Peyer's patch (tissue), 4 donors: Measurements from ENCODE around the gene CEP78. TPM values are rescaled to one million over a fixed set of nuclear protein-coding genes. Genes with fewer than 3 reads are reported as not detected.

Source experiments
- DNase-seq, 3 donors: peaks; one replicate each; pipeline ENCODE4 v3.0.0-alpha.2; 2017 to 2019
- H3K27ac ChIP-seq, 4 donors: fragments of 200-600 bp; sonication (generic); one replicate each; pipeline ENCODE4 v1.5.1; 2016 to 2019
- H3K27me3 ChIP-seq, 2 donors: fragments of 200-600 bp; sonication (generic); one replicate each; pipeline ENCODE4 v1.5.1; 2019
- H3K36me3 ChIP-seq, 3 donors: fragments of 200-600 bp; sonication (generic); one replicate each; pipeline ENCODE4 v1.5.1; 2016 to 2019
- H3K4me1 ChIP-seq, 4 donors: fragments of 200-600 bp; sonication (generic); one replicate each; pipeline ENCODE4 v1.5.1; 2016 to 2019
- H3K4me3 ChIP-seq, 4 donors: fragments of 200-600 bp; sonication (generic); 1 replicate in 3 of 4; 2 replicates in 1 of 4; pipeline ENCODE4 v1.5.1; 2016 to 2019; ENCODE audit warnings: mild to moderate bottlenecking in 1 of 4
- H3K9me3 ChIP-seq, 4 donors: fragments of 200-600 bp; sonication (generic); one replicate each; pipeline ENCODE4 v1.5.1; 2016 to 2019; ENCODE audit warnings: mild to moderate bottlenecking in 1 of 4
- CTCF ChIP-seq, 6 experiments: fragments of 450-650 bp in 4 of 6; fragments of 200-600 bp in 2 of 6; sonication (generic) in 1 of 6; IDR thresholded peaks; one replicate each; pipeline ENCODE4 v1.5.1; 2017 to 2019; ENCODE audit warnings: antibody characterized with exemption in 6 of 6, mild to moderate bottlenecking in 3 of 6, moderate library complexity in 1 of 6
- POLR2A ChIP-seq, 2 donors: fragments of 450-650 bp; IDR thresholded peaks; one replicate each; pipeline ENCODE4 v1.5.1; 2017; ENCODE audit warnings: antibody characterized with exemption in 2 of 2, mild to moderate bottlenecking in 2 of 2, moderate library complexity in 2 of 2
- total RNA-seq, 4 donors: library from RNA; depleted of rRNA; stranded (reverse); fragments of >200 nt; gene quantifications; one replicate each; pipeline ENCODE4 v1.1.0, GENCODE V29; 2016

CEP78 gene
- total RNA-seq, 4 donors from 2014 or later: 5.4 to 19.0 (median 6.5) TPM

GRCh38 chr9:78248635-78249034, 12.8 kb downstream of the CEP78 start:
- no peak for DNase-seq
- Histone ChIP-seq H3K36me3 (no peaks in the 10 kb centered on the region), H3K4me3 (no peak overlapping the region), H3K27ac (no peak overlapping the region), H3K9me3 (no peaks in the 10 kb centered on the region), H3K27me3 (no peaks in the 10 kb centered on the region), H3K4me1 (no peaks in the 10 kb centered on the region)
- no peak for TF ChIP-seq POLR2A (IDR thresholded peaks at IDR 0.05)
- no peak for TF ChIP-seq CTCF (IDR thresholded peaks at IDR 0.05)

GRCh38 chr9:78249542-78249941, 13.7 kb downstream of the CEP78 start:
- H3K36me3 ChIP-seq: no peaks in the 10 kb centered on the region
- DNase-seq: no peak
- no peak for TF ChIP-seq CTCF (IDR thresholded peaks at IDR 0.05)
- TF ChIP-seq POLR2A (IDR thresholded peaks at IDR 0.05): no peak
- no peak overlapping the region for H3K4me3 ChIP-seq
- H3K4me1 ChIP-seq: no peaks in the 10 kb centered on the region
- no peaks in the 10 kb centered on the region for H3K9me3 ChIP-seq
- H3K27me3 ChIP-seq: no peaks in the 10 kb centered on the region
- no peak overlapping the region for H3K27ac ChIP-seq

- no peak overlapping the region for H3K4me3 ChIP-seq
- DNase-seq: no peak
- no peaks in the 10 kb centered on the region for H3K36me3 ChIP-seq
- no peaks in the 10 kb centered on the region for H3K9me3 ChIP-seq
- no peak for TF ChIP-seq CTCF (IDR thresholded peaks at IDR 0.05)
- H3K27ac ChIP-seq: no peak overlapping the region
- H3K4me1 ChIP-seq: no peaks in the 10 kb centered on the region
- no peaks in the 10 kb centered on the region for H3K27me3 ChIP-seq
Measured at GRCh38 chr9:78252616-78253015, 16.7 kb downstream of the CEP78 start.

GRCh38 chr9:78253285-78253684, 17.4 kb downstream of the CEP78 start:
- Histone ChIP-seq H3K9me3 (no peaks in the 10 kb centered on the region), H3K4me3 (no peak overlapping the region), H3K27ac (no peak overlapping the region), H3K4me1 (no peaks in the 10 kb centered on the region), H3K27me3 (no peaks in the 10 kb centered on the region), H3K36me3 (no peaks in the 10 kb centered on the region)
- no peak for TF ChIP-seq CTCF (IDR thresholded peaks at IDR 0.05)
- TF ChIP-seq POLR2A (IDR thresholded peaks at IDR 0.05): no peak
- no peak for DNase-seq

GRCh38 chr9:78261403-78262001, 25.6 kb downstream of the CEP78 start:
- peak in 5 of 6 experiments; percentile 55 to 64 (median 58) for TF ChIP-seq CTCF (IDR thresholded peaks at IDR 0.05)
- TF ChIP-seq POLR2A (IDR thresholded peaks at IDR 0.05): no peak
- Histone ChIP-seq H3K4me1 (no peaks in the 10 kb centered on the region), H3K4me3 (no peak overlapping the region), H3K36me3 (peaks cover 0 to 8% (median 0%) of the 10 kb centered on the region in 3 donors), H3K27ac (no peak overlapping the region), H3K9me3 (no peaks in the 10 kb centered on the region), H3K27me3 (no peaks in the 10 kb centered on the region)
- DNase-seq: no peak

- H3K36me3 ChIP-seq: peaks cover 0 to 17% (median 0%) of the 10 kb centered on the region in 3 donors
- no peak for TF ChIP-seq CTCF (IDR thresholded peaks at IDR 0.05)
- no peak for TF ChIP-seq POLR2A (IDR thresholded peaks at IDR 0.05)
- no peak overlapping the region for H3K27ac ChIP-seq
- H3K27me3 ChIP-seq: no peaks in the 10 kb centered on the region
- H3K4me3 ChIP-seq: no peak overlapping the region
- H3K4me1 ChIP-seq: no peaks in the 10 kb centered on the region
- no peak for DNase-seq
- no peaks in the 10 kb centered on the region for H3K9me3 ChIP-seq
Measured at GRCh38 chr9:78262655-78263054, 26.8 kb downstream of the CEP78 start.
